ENCODE data around the gene CYP1B1.

The CYP1B1 gene

DNA sequence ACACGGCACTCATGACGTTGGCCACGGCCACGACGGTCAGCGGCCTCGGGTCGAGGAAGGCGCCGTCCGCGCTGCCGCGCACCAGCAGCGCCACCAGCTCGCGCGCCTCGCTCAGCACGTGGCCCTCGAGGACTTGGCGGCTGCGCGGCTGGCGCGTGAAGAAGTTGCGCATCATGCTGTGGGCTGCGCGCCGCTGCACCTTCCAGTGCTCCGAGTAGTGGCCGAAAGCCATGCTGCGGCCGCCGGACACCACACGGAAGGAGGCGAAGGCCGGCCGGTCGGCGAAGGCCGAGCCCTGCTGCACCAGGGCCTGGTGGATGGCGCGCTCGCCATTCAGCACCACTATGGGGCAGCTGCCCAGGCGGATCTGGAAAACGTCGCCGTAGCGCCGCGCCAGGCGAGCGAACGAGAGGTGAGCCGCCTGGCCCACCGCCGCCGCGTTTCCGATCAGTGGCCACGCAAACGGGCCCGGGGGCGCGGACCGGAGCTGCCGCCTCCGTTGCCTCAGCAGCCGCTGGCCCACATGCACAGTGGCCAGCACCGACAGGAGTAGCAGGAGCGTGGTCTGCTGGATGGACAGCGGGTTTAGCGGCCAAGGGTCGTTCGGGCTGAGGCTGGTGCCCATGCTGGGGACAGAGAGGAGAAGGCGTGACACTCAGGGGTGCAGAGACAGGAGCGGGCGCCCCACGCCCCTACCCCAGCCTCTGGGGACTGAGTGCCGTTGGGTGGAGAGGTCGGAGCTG is 1.0 kb downstream of the CYP1B1 start:
- TF ChIP-seq POLR2A (IDR thresholded peaks at IDR 0.05; ENCODE audit: low read length) (no peak), GATA1 (IDR thresholded peaks at IDR 0.05; ENCODE audit: low read depth, low read length) (no peak)
- peak; percentile 41 to 49 for DNase-seq

DNA sequence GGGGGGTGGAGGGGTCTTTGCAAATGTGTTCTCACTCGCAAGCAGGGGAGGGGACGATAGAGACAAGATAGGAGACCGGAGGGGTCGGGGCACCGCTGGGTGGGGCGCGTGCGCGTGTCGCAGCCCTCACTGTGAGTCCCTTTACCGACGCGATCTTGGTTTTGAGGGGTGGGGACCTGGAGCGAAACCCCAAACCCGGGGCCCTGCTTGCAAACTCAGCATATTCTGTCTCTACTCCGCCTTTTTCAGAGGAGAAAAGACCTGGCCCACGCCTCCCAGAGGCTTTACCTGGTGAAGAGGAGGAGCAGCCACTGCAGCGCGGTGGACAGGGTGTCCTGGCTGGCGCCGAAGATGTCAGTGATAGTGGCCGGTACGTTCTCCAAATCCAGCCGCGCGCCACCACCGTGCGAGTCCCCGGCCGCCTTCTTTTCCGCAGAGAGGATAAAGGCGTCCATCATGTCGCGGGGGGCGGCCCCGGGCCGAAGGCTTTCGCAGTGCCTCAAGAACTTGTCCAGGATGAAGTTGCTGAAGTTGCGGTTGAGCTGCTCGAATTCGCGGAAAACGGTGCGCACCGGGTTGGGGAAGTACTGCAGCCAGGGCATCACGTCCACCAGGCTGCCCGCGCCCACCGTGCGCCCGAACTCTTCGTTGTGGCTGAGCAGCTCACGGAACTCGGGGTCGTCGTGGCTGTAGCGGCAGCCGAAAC is 1.7 kb downstream of the CYP1B1 start:
- peak; percentile 41 to 42 for DNase-seq
- TF ChIP-seq POLR2A (IDR thresholded peaks at IDR 0.05; ENCODE audit: low read length) (no peak), GATA1 (IDR thresholded peaks at IDR 0.05; ENCODE audit: low read depth, low read length) (no peak)

DNA sequence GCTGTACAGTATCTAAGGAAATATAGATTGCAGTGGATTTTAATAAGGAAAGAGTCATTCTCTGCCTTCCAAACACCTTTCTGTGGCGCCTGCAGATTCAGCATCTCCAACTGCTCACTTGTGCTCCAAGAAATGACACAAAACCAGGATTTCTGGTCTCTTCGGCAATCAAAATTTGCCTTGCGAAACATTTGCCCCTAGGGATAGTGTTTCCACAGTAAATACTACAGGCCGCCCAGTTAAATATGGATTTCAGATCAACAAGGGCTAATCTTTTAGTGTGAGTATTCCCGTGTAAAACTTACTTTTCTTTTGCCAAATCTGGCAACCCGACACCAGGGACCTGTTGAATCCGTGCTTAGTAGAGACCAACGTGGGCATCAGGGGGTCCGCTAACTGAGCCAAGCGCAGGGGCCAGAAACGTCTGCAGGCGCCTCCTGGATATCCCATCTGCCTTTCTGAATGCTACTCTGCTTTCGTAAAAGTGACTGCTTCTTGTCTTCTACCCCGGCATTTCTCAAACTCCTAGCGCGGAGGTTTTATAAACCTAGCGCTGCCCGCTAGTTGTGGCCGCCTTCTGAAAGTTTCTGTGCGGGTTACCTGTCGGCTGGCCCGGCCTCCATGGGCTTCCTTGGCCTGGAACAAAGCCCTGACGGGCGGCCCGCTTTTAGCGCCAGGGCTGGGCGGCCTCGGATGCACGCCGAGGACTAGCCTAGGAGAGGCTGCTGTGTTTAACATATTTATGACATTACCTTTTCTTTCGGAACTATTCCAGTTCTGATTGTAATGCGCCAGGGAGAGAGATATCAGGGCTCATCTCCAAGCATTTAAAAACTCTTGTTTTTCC is 2.5 kb downstream of the CYP1B1 start:
- no peak for DNase-seq
- TF ChIP-seq GATA1 (IDR thresholded peaks at IDR 0.05; ENCODE audit: low read depth, low read length): no peak
- no peak for TF ChIP-seq POLR2A (IDR thresholded peaks at IDR 0.05; ENCODE audit: low read length)

DNA sequence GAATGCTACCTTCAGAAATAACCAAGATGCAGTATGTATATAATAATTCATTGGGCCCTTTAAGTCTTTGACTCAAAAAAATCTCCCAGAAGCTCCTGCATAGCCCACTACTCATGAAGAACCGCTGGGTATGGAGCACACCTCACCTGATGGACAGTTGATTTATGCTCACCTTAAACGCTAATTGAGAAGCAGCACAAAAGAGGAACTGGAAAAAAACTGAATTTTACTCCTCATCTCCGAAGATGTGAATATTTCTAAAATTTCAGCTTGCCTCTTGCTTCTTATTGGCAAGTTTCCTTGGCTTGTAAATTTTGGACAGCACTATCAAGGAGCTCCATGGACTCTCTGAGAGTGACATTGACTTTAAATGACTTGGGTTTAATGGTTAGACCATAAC is 5.5 kb downstream of the CYP1B1 start:
- TF ChIP-seq GATA1 (IDR thresholded peaks at IDR 0.05; ENCODE audit: low read depth, low read length): no peak
- TF ChIP-seq POLR2A (IDR thresholded peaks at IDR 0.05; ENCODE audit: low read length): no peak
- DNase-seq: no peak

DNA sequence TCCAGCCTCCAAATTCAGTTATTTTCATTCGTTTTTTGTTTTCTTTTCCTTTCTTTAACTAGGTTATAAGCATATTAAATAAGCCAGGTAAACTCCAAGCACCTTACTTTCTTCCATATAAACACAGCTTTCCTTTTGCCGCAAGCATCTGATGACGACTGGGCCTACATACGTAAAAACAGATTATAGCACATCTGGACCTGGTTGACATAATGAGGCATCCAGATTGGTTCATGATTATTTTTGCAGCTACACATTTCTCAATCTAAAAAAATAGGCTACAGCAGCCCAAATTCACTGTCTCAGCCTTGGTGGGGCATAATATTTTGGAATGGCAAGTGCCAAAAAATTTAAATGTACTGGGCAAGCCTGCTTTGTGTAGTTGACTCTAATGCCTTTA is 7.7 kb downstream of the CYP1B1 start:
- no peak for DNase-seq
- no peak for TF ChIP-seq GATA1 (IDR thresholded peaks at IDR 0.05; ENCODE audit: low read depth, low read length)
- TF ChIP-seq POLR2A (IDR thresholded peaks at IDR 0.05; ENCODE audit: low read length): no peak

DNA sequence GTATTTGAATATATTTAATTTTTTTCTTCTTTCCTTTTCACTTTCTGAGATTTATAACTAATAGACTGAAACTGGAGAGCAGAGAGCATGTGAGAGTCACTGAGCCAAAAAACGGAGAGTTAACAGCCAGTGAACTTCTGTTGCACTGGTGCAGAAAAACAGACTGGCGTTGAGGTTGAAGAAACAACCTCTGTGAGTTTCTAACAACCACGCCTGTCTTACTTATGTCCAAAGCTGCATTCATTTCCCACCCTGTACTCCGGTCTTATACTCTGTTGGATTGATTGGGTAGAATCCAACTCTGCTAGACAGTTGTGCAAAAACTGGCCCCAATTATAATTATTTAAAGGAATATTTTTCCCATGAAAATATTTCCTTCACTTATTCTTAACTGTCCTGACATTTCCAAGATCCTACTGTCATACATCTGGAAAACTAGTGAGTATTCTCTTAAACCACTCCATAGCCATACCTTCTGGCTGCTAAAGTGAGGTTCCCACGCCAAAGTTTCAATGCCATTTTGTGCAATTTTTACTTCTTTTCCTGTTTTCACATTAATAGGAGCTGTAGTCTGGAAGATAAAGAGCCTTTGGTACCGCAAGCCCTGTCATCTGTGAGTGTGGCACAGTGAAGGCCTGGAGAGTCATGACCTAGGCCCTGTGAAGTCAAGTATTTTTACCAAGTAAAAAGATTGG is 9.4 kb downstream of the CYP1B1 start:
- TF ChIP-seq GATA1 (IDR thresholded peaks at IDR 0.05; ENCODE audit: low read depth, low read length) (no peak), POLR2A (IDR thresholded peaks at IDR 0.05; ENCODE audit: low read length) (no peak)
- no peak for DNase-seq

DNA sequence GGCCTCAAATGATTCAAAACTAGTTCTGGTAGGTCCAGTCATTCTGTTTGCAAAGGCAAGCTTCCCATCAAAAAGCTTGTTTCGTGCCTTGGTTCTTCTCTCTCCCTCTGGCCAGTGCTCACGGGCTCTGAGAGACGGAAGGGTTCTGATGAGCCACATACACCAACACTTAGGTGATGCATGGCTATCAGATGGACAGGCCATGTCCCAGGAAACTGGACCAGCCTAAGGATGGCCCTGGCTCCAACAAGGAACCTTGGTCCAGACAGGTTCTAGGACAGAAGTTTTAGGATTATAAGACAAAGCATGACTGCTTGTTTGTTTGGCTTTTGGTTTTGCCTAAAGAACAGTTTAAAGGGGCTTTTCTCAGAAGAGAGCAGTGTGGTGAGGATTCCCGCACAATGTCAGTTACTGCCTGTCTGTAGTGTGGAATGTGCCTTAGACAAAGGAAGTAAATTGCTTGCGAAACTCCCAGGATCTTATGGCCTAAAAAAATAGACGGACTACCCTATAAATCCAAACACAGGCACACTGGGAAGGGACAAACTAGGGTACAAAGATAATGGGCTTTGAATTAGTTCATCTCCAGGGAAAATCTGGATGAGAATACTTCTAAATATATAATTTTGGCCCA is 10.3 kb downstream of the CYP1B1 start:
- no peak for DNase-seq
- TF ChIP-seq GATA1 (IDR thresholded peaks at IDR 0.05; ENCODE audit: low read depth, low read length) (no peak), POLR2A (IDR thresholded peaks at IDR 0.05; ENCODE audit: low read length) (no peak)

DNA sequence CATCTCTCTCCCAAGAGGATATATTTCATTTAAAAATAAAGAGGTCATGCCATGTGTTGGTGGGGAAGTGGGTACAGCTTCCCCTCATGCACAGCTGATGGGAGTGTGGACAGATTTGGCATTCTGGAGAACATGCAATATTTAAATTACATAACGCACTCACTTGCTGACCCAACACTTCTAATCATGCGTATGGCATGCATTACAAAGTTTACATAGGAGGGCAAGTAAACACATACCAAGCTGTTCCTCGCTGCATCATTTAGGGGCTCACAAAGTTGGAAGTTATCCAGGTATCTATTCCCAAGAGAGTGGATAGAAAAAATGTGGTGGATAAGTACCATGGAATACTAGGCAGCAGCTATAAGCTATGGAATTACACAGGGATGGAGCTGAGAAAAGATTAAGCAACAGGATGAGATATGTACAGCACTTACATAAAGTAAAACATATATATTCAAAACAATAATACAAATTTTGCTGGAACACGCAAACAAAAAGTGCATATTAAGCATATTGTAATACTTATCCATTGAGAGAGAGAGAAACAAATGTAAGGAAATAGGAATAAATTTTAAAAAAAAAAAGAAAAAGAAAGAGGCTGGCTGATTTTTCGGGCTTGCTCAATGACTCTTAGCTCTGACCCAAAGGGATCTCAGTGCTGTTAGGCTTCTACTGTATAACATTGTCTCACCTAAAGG is 11.0 kb downstream of the CYP1B1 start:
- no peak for DNase-seq
- TF ChIP-seq POLR2A (IDR thresholded peaks at IDR 0.05; ENCODE audit: low read length): no peak
- no peak for TF ChIP-seq GATA1 (IDR thresholded peaks at IDR 0.05; ENCODE audit: low read depth, low read length)

DNA sequence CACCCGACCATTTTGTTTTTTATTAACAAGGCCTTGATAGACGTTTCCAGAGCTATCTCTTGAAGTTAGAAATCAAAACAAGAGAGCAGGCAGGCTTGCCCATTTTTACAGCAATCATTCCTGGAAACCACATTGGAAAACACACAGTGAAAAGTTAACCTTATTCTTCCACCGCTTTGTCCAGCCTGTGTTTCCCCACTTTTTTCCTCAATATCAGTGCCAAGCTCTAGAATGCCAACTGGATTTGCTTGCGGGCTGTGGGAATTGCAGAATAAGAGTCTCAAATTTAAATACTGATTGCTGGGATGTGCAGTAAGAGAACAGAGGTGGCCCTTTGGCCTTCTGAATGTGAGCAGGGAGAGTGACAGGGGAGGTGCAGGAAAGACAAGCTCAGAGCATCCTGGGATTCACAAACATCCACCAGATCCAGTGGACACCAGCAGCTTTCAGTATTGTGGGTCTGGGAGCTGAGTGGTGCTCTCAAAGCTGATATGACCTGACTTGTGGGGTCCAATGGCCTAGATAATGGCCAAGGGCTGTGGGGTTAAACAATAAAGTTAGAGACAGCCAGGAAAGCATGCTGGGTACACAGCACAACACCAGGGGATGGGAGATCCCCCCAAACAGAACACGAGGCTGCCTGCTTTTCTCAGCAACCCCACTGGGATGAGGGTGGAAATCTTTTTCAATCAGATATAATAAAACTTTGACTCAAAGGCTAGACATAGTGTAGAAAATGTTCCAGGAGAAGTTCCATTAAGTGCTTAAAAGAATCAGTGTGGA is 15.5 kb downstream of the CYP1B1 start:
- DNase-seq: no peak

DNA sequence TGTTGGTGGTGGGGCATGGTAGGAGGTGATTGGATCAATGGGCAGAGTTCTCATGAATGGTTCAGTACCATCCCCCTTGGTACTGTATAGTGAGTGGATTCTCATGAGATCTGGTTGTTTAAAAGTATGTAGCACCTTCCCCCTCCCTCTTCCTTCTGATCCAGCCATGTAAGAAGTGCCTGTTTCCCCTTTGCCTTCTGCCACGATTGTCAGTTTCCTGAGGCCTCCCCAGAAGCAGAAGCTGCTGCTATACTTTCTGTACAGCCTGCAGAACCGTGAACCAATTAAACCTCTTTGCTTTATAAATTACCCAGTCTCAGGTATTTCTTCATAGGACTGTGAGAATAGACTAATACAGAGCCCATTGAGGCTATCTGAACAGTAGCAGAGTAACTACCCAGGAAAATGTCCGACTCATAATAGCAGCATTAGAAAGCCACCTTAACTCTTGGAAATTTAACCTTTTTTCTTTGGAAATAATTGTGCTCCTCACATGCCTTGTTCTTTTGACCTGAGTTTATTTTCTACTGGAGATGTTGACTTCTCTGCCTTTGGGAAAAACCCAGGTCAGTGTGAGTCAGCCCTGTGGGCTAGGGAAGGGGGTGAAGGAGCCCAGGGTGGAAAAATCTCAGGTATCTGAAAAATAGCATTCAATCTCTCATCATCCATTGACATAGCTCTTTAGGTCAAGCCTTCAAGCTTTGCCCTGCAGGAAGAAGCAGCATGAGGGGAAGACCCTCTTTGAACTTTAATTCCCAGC is 18.1 kb downstream of the CYP1B1 start:
- DNase-seq: no peak
- TF ChIP-seq GATA1 (IDR thresholded peaks at IDR 0.05; ENCODE audit: low read depth, low read length) (no peak), POLR2A (IDR thresholded peaks at IDR 0.05; ENCODE audit: low read length) (no peak)

More for the DNA sequence above, 15.5 kb downstream of the CYP1B1 start:
- TF ChIP-seq GATA1 (IDR thresholded peaks at IDR 0.05; ENCODE audit: low read depth, low read length): no peak
- TF ChIP-seq POLR2A (IDR thresholded peaks at IDR 0.05; ENCODE audit: low read length): no peak

DNA sequence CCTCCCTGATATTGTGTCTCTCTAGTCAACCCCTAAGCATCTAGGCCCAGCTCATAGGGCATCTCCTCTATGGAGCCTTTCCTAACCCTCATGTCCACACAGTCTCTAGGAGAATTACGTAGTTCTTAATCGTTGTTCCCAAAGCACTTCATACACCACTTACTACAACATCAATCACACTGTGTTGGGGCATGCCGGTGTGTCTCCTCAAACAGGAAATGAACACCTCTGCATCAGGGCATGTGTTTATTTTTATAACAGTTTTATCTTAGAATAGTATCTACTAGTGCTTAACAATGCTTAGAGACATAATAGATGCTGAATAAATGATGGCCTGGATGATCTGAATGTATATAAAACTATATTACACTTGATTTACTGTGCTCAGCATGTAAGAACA is 19.7 kb downstream of the CYP1B1 start:
- DNase-seq: no peak
- TF ChIP-seq GATA1 (IDR thresholded peaks at IDR 0.05; ENCODE audit: low read depth, low read length): no peak
- TF ChIP-seq POLR2A (IDR thresholded peaks at IDR 0.05; ENCODE audit: low read length): no peak
